Sciatic nerve (tissue), 2 donors: ENCODE results near the gene PHB1. TPM values are rescaled to one million over a fixed set of nuclear protein-coding genes. Genes with fewer than 3 reads are reported as not detected.
"Not testable (repeated sequence)": the region's sequence is repeated elsewhere in the genome, so short reads cannot be mapped to it uniquely, and the experiment has no call there.

ENCODE experiments used
- ATAC-seq: fragments of 200-7000 bp; cut with Tn5 transposase; one replicate; pipeline ENCODE4 v1.9.1; 2020; ENCODE audit warnings: mild to moderate bottlenecking, moderate library complexity
- DNase-seq: peaks from one replicate; pipeline ENCODE4 v3.0.0-alpha.2; 2020; ENCODE audit warnings: low spot score
- intact Hi-C: fragments of 100-400 bp; cut with DNase I; formaldehyde crosslinking; loops from one replicate; pipeline ENCODE4 v1.14.2; 2022
- total RNA-seq: library from RNA; stranded (reverse); fragmentation: NEBNext Ultra II Directional; extraction: Animal tissue kit (Norgen Biotek cat#: 25700); gene quantifications from one replicate; pipeline ENCODE4 v1.2.1, GENCODE V29; 2021
- donor health status: DM: no; HTN: no; CAD: no.
- donor health status: DM: no; HTN: no; CAD: no.

Gene PHB1
- total RNA-seq, 1 donor from 2014 or later, result 93.5 TPM

DNA sequence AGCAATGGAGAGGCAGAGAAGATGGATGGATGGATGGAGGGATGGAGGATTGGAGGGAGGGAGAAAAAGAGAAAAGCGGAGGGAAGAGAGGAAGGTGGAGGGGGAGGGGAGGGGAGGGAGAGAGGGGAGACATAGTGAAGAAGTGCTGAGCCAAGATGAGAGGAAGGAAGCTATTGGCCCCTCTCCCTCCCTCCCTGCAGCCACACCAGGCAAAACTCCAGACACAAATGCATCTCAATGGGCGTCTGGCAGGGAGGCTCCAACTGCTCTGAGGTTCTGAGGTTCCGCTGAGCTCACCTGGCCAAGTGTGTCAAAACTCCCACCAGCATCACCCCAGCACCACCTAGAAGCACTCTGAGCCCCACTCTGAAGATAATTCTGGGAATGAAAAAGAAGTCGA lies 26.9 kb upstream of the PHB1 start:
- ATAC-seq, result no peak
- intact Hi-C loops, result no loop called here
- DNase-seq, result no peak

DNA sequence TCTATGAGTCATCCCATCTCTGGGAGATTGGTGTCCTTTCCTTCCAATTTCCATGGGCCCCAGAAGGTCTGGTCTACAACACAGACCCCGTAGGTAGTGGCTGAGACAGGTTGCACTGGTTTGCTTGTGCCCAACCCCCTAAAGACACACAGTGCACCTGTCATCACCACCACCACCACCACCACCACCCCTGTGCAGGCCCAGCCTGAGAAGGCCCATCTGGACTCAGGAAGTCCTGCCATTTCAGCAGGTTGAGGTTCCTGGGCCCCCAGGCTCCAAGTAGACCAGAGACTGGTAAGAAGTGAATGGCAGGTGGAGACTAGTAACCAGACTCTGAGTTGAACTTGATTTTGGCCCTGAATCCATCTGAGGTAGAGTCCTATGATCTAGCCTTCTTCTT lies 25.9 kb upstream of the PHB1 start:
- intact Hi-C loops, result no loop called here
- no peak for DNase-seq
- no peak for ATAC-seq

DNA sequence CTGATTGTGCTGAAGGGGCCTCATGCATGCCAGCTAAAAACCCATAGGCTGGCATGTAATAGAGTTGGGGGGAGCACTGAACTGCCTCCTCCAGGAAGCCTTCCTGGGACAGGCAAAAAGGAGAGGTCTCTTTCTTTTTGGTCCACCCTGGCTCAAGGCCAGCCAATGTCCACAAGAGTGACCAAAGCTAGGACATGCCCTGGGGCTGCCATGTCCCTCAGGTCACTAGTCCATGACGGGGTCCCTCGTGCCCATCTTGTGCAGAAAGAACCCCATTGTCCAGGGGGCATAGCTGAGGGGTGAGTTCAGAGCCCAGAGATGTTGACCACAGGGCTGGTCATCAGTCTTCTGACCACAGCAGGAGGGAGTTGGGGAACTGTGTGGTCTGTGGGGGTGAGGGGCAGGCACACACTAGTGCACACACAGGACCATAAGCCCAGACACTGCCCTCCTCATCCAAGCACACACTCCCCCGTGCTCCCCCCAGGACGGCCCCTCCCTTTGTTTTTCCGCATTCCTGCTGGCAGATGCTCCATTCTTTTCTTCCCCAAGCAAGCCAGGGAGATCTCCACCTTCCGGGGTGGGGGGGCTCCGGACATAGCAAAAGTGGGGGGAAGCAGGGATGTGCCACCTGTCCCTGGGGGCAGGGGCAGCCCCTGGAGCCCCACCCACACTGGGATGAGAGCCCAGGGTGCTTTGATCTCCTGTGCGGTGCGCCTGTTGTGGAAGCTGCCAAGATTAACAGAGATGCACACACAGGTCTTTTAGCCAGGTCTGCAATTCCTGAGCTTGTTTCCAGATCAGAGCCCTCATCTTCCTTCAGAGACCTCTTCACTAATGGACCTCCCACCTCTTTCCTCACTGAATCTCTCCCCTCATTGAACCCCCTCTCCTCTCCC lies 25.2 kb upstream of the PHB1 start:
- ATAC-seq (no peak), DNase-seq (no peak)
- intact Hi-C loops, result loop anchor here (10.0 kb wide), 1 partner anchor 115 kb away; no protein-coding TSS in a partner anchor

DNA sequence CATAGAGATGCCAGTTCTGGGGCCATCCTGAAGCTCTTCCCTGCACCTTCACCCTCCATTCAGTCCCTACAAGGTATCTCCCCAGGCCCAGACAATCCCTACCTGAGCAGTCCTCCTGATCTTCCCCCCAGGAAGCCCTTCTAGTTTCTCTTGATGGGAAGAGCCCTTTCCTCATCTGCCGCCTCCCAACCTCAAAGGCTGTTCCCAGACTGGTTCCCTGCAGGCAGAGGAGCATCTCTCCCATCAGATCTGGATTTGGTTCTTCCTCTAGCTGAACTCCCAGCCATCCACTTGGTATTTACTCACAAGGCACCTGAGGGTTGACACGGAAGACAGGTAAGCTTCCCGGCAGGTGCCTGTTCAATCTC lies 24.6 kb upstream of the PHB1 start:
- ATAC-seq (no peak), DNase-seq (no peak)
- intact Hi-C loops, result loop anchor here (10.0 kb wide), 1 partner anchor 116 kb away; no protein-coding TSS in a partner anchor

DNA sequence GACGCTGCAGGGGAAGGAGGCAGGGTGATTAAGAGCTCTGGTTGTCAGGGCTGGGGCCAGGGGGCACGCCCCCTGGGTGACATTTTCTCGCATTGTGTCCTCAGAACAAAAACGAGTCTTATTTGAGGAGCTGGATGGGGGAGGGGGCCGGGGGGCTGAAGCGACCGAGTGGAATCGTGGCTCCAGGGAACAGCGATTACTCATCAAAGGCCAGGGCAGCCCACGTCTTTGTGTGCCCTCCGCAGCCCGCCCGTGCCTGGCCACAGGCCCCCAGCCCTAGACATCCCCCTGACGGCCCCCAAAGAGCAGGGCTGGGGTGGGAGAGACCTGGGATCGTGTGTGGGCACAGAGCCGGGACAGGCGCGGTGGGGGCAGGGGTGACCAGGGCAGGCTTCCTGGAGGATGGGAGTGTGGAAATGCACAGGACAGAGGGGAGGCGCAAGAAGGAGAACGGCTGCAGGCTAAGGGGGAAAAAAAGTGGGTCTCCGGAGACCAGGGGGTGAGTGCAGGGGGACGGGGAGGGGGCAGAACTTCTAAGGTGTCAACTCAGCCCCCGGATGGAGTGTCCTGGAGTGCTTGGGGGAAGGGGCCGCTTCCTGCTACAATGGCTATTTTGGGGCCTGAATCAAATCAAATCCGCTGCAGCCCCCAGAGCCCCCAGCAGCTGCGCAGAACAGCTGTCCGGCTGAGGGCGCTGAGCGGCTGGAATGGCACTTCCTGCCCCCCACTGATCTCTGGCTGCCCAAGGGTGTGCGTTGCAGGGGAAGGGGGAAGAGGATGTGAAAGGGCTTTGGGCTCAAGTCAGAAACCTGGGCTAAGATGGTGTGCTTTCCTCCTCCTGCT lies 24.0 kb upstream of the PHB1 start:
- intact Hi-C loops, result loop anchor here (10.0 kb wide), 1 partner anchor 116 kb away; no protein-coding TSS in a partner anchor
- DNase-seq (no peak), ATAC-seq (peak; percentile 32)

DNA sequence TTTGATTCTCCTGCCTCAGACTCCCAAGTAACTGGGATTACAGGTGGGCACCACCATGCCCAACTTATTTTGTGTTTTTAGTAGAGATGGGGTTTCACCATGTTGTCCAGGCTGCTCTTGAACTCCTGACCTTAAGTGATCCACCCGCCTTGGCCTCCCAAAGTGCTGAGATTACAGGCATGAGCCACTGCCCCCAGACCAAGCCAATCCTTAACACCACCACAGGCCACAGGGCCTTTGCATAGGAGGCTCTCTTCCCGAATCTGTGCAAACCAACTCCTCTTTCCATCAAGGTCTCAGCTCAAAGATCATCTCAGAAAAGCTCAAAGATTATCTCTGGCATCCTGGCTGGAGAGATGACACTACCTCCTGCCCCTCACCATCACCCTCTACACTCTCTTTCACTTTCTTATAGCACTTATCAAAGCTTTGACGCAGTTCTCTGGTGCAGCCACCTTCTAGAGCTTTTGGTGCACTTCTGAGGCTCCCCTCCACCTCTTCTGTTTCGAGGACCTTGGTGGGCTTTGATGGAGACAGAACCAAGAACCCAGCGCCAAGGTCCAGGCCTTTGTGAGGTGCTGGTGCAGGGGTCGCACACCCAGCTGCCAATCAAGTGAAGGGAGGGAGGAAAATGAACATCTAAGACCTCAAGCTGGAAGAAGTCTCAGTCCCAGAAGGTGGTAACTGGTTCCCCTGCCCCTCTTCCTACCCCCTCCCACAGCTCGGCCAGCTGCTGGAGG lies 23.2 kb upstream of the PHB1 start:
- DNase-seq (peak; percentile 8), ATAC-seq (no peak)
- intact Hi-C loops, result loop anchor here (10.0 kb wide), 1 partner anchor 117 kb away; no protein-coding TSS in a partner anchor

DNA sequence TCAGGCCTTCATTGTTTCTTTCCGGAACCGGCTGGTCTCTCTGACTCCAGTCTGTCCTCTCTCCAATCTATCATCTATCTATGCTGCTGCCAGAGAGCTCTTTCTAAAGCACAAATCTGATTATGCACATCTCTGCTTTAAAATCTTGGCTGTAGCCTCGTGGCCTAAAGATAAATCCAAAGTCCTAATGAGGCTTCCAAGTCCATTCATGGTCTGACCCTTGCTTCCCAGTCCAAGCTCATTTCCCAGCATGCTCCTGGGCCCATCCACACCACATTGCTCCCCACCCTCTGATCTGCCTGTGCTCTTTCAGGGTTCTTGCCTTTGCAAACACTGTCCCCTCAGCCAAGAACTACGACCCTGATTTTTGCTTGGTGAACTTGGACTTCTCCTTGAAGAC lies 21.5 kb upstream of the PHB1 start:
- intact Hi-C loops, result loop anchor here (10.0 kb wide), 1 partner anchor 119 kb away; no protein-coding TSS in a partner anchor
- ATAC-seq, result no peak
- DNase-seq, result no peak

DNA sequence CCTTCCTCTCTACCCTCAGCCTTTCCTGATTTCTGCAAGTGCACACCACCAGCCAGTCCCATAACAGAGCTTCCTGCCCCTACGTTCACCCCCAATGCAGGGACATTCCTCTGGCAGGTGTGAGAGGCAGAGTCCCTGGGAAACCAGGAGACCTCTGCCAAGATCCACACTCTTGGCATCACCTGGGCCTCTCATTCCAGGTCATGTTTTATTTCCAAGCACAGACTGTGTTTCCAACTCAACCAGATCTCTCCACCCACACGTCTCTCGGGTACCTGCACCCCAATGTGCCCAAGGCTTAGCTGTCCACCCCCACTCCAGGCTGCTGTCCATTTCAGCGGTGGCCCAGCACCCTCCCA lies 21.0 kb upstream of the PHB1 start:
- intact Hi-C loops, result loop anchor here (10.0 kb wide), 1 partner anchor 119 kb away; no protein-coding TSS in a partner anchor
- no peak for DNase-seq
- peak; percentile 14 for ATAC-seq

DNA sequence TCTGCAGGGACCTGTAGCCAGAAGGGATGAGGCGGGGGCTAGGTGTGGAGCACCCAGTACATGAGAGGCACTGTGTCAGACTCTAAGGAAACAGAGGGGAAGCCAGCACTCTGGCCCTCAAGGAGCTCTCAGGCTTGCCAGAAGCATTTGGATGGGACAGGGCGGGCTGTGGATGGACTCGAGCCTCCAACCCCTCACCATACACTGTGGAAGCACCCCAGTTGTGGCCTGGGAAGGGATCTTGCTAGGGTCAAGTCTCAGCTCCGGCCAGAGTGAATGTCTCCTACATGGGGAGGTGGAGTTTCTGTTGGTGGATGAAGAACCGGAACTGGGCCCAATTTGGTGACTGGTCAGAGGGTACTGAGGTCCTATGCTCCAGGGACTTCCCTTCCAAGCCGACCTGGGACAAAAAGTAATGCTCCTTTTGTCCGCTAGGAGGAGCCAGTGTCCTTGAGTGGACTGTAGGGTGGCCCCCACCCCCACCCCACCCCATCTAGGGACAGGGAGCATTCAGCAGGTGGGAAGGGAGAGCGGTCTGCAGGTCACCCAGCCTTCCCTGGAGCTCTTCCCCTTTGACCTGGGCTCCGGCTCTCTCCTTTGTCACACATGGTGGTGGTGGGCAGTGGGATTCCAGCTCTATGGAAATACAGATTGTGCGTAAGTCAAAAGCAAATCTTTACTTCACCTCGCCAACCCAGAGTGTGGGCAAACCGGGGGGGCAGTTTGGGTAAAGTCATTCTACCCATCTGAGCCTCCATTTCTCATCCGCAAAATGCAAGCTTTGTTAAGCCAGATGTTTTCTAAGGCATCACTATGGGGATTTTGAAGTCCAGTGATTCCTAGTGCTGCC lies 20.4 kb upstream of the PHB1 start:
- ATAC-seq (peak; percentile 70), DNase-seq (no peak)
- intact Hi-C loops, result loop anchor here (10.0 kb wide), 1 partner anchor 120 kb away; no protein-coding TSS in a partner anchor

DNA sequence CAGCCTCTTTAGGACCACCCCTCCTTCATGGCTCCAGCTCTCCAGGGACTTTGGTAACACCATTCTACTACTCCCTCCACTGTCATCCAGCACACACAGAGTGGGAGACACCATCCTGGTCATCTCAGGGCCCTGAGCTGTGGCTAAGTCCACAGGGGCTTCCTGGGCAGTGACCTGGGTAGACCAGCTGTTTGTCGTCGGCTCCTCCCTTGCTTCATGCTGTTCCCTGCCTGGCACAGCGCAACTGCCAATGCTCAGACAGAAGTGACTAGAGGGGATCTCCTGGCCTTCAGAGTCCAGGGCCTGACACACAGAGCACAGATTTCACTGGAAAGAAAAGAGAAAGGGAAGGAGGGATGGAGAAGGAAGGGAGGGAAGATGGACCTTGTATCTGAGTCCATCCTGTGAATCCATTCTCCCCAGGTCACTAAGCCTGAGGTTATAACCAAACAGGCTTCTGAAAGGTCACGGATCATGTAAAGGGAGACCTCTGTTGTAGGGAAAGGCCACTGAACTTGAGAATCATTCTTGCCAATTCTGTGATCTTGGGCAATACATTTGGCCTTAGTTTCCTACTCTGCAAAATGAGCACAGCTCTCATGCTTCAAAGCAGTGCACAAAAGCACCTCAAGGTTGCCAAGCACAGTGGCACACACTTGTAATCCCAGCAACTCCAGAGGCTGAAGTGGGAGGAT lies 18.5 kb upstream of the PHB1 start:
- DNase-seq, result no peak
- ATAC-seq, result no peak
- intact Hi-C loops, result loop anchor here (10.0 kb wide), 1 partner anchor 122 kb away; no protein-coding TSS in a partner anchor

DNA sequence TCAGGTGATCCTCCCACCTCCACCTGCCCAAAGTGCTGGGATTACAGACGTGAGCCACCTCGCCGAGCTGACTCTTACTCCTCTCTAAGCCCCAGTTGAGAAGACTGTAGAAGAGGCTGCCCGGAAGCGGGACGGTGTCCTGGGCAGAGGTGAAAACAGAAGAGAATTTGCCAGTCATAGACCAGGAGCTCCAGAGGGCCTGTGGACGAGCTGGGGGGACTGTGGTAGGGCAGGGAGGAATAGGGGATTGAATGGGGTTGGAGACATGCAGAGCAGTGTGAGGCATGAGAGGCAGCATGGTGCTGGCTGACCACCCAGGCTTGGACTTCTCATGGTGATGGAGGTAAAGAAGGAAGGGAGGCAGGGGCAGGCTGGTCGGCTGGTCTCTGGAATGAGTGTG lies 17.1 kb upstream of the PHB1 start:
- intact Hi-C loops, result loop anchor here (10.0 kb wide), 1 partner anchor 123 kb away; no protein-coding TSS in a partner anchor
- ATAC-seq (no peak), DNase-seq (no peak)

DNA sequence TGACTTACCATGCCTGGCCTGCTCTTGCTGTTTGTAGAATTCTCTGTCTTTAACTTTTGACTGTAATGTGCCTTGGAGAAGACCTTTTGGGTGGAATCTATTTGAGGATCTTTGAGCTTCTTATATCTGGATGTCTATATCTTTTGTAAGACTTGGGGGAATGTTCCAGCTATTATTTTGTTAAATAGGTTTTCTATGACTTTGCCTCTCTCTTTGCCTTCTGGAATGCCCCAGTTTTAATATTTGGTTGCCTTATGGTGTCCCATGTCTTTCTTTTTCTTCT lies 10.3 kb upstream of the PHB1 start:
- ATAC-seq, result no peak
- intact Hi-C loops, result no loop called here
- DNase-seq, result no peak

DNA sequence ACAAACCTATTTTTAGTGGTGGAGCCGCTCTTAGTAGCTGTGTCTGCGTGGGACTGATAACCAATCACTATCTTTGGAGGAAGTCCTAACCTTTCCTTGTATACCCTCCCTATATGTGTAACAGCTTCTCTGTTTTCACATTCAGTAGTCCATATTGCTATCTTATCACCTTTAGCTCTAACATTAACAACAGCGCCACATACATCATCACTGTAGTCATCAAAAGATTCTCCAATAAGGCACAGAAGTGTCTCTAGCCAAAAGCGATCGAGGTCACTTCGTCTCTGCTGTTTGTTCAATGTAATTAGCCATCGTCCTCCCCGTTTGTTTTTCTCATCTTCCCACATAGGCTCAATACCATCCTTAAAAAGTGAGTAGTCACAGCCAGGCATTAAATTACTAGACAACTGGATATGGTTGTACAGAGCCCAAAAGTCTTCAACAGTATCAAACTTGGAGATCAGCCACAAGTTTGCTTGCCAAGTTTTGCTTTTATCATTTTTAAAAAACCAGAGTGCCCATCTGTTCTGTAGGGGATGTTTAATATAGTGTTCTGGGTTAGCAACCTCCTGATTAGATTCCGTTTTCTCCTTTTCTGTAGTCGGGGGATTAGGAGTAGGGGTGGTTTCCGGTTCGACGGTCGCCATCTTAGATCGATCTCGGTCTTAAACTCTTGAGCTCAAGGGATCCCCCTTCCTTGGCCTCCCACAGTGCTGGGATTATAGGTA lies 9.8 kb upstream of the PHB1 start:
- intact Hi-C loops, ATAC-seq, DNase-seq: not testable (repeated sequence)

DNA sequence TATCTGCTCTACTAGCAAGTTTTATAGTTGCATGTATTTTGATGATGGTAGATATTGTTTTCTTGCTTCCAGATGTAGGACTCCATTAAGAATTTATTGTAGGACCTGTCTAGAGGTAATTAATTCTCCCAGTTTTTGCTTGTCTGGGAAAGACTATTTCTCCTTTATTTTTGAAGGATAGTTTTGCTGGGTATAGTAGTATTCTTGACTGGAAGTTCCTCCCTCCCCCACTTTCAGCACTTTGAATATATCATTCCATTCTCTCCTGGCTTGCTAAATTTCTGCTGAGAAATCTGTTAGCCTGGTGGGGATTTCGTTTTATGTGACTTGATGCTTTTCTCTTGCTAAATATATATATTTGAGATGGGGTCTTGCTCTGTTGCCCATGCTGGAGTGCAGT lies 8.0 kb upstream of the PHB1 start:
- no peak for ATAC-seq
- DNase-seq, result no peak
- intact Hi-C loops, result no loop called here

DNA sequence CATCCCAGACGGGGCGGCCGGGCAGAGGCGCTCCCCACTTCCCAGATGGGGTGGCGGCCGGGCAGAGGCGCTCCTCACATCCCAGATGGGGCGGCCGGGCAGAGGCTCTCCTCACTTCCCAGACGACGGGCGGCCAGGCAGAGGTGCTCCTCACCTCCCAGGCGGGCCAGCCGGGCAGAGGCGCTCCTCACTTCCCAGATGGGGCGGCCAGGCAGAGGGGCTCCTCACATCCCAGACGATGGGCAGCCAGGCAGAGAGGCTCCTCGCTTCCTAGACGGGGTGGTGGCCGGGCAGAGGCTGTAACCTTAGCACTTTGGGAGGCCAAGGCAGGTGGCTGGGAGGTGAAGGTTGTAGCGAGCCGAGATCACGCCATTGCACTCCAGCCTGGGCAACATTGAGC lies 5.1 kb upstream of the PHB1 start:
- DNase-seq, ATAC-seq, intact Hi-C loops: not testable (repeated sequence)

DNA sequence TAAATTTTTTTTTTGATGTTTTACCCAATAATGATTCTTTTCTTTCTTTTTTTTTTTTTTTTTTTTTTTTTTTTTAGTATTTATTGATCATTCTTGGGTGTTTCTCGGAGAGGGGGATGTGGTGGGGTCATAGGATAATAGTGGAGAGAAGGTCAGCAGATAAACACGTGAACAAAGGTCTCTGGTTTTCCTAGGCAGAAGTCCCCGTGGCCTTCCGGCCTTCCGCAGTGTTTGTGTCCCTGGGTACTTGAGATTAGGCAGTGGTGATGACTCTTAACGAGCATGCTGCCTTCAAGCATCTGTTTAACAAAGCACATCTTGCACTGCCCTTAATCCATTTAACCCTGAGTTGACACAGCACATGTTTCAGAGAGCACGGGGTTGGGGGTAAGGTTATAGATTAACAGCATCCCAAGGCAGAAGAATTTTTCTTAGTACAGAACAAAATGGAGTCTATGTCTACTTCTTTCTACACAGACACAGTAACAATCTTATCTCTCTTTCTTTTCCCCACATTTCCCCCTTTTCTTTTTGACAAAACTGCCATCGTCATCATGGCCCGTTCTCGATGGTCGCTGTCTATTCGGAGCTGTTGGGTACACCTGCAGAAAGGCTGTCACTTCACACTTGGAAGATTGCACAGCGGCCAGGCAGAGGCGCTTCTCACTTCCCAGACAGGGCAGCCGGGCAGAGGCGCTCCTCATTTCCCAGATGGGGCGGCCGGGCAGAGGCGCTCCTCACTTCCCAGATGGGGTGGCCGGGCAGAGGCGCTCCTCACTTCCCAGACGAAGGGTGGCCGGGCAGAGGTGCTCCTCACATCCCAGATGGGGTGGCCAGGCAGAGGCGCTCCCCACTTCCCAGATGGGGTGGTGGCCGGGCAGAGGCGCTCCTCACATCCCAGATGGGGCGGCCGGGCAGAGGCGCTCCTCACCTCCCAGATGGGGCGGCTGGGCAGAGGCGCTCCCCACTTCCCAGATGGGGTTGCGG lies 4.4 kb upstream of the PHB1 start:
- ATAC-seq, intact Hi-C loops, DNase-seq: not testable (repeated sequence)
